ENCODE measurements around the gene PLA2G1B.

DNA sequence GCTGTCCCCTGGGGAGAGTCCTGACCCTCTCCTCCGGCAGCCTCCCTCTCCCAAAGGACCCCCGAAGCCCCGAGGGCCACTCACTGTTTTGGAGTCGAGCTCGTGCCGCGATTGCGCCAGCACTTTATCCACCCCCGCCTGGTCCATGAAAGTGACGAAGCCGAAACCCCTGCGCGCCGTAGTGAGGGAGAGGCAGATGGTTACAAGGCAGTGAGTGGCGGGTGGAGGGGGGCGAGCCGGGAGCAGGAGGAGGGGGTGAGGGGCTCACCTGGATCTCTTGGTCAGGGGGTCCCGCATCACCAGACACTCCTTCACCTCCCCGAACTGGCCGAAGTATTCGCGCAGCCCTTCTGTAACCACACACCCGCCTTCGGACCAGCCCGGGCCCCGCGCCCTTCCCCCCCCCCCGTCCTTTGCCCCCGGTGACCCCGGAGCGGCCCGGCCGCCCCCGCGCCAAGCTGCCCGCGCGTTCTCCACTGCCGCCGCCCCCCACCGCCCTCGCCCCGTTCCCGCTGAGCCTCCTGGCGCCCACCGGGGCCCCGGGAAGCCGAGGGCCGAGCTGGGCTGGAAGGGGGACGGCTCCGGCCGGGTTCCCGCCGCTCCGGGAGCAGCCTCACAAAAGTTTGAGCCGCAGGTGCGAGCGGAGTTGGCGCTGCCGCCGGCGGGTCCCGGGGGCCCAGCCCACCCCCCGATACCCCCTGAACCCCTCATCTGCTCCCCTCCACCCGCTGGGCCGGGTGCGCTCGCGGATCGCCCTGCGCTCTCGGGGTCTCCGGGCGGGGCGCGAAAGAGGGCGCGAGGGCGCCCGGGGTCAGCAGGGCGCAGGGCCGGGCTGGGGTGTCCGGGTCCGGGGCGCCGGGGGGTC lies 40.6 kb upstream of the PLA2G1B start:
- TF ChIP-seq, protein P1, sequence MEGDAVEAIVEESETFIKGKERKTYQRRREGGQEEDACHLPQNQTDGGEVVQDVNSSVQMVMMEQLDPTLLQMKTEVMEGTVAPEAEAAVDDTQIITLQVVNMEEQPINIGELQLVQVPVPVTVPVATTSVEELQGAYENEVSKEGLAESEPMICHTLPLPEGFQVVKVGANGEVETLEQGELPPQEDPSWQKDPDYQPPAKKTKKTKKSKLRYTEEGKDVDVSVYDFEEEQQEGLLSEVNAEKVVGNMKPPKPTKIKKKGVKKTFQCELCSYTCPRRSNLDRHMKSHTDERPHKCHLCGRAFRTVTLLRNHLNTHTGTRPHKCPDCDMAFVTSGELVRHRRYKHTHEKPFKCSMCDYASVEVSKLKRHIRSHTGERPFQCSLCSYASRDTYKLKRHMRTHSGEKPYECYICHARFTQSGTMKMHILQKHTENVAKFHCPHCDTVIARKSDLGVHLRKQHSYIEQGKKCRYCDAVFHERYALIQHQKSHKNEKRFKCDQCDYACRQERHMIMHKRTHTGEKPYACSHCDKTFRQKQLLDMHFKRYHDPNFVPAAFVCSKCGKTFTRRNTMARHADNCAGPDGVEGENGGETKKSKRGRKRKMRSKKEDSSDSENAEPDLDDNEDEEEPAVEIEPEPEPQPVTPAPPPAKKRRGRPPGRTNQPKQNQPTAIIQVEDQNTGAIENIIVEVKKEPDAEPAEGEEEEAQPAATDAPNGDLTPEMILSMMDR (IDR thresholded peaks at IDR 0.05; ENCODE audit: insufficient read depth, low read length, poor library complexity, severe bottlenecking), result no peak
- no peak for TF ChIP-seq EZH2phosphoT487 (conservative IDR thresholded peaks at IDR 0.05; ENCODE audit: low read length)

Data from SU-DHL-6 (cell line).